NCI-H82 treated with DMSO at 0.1 percent for 48 hours (cell line): ENCODE data around the gene CA12.
"Not testable (repeated sequence)": the region's sequence is repeated elsewhere in the genome, so short reads cannot be mapped to it uniquely, and the experiment has no call there.

Experiments used
- DNase-seq: peaks from one replicate; lab custom pipeline; 2025; ENCODE audit not compliant: unreplicated experiment; lab: John Stamatoyannopoulos, UW

CA12 gene

GRCh38 chr15:63381301-63382204 lies at the start of gene CA12:
TSS of gene CA12 (minus strand) at chr15:63381846. CDS start at chr15:63381720, 126 bp downstream.
- DNase-seq: no peak

- DNase-seq: no peak
These were observed 49.3 kb upstream of the CA12 start for GRCh38 chr15:63430766-63431451.

GRCh38 chr15:63426552-63426951 lies 44.9 kb upstream of the CA12 start:
- DNase-seq: no peak

- no peak for DNase-seq
These were observed 43.9 kb upstream of the CA12 start for GRCh38 chr15:63425426-63425985.

GRCh38 chr15:63422891-63423590 lies 41.4 kb upstream of the CA12 start:
- no peak for DNase-seq

GRCh38 chr15:63421433-63421832 lies 39.8 kb upstream of the CA12 start:
- DNase-seq: no peak

GRCh38 chr15:63420333-63420747 lies 38.7 kb upstream of the CA12 start:
- DNase-seq: no peak

GRCh38 chr15:63418811-63419210 lies 37.2 kb upstream of the CA12 start:
- no peak for DNase-seq

- no peak for DNase-seq
These were observed 36.1 kb upstream of the CA12 start for GRCh38 chr15:63417721-63418120.

GRCh38 chr15:63417274-63417673 lies 35.6 kb upstream of the CA12 start:
- not testable (repeated sequence) for DNase-seq

GRCh38 chr15:63414474-63415120 lies 33.0 kb upstream of the CA12 start:
- DNase-seq: no peak

GRCh38 chr15:63412551-63412950 lies 30.9 kb upstream of the CA12 start:
- DNase-seq: no peak

- DNase-seq: no peak
These were observed 30.2 kb upstream of the CA12 start for GRCh38 chr15:63411866-63412265.

- DNase-seq: no peak
These were observed 27.5 kb upstream of the CA12 start for GRCh38 chr15:63409179-63409578.

GRCh38 chr15:63408524-63408923 lies 26.9 kb upstream of the CA12 start:
- DNase-seq: no peak

GRCh38 chr15:63407612-63408011 lies 26.0 kb upstream of the CA12 start:
- DNase-seq: peak; percentile 50

GRCh38 chr15:63405683-63406390 lies 24.2 kb upstream of the CA12 start:
- DNase-seq: no peak

- no peak for DNase-seq
These were observed 23.5 kb upstream of the CA12 start for GRCh38 chr15:63405159-63405558.

- no peak for DNase-seq
These were observed 21.8 kb upstream of the CA12 start for GRCh38 chr15:63403254-63403945.
